Stimulated activated CD4-positive, alpha-beta T cell treated with anti-CD3 and anti-CD28 coated beads, TNF-alpha, amount 100 ng/mL, for 1 hour (primary cell): ENCODE data around the gene PRR13.
"Not testable (repeated sequence)": the region's sequence is repeated elsewhere in the genome, so short reads cannot be mapped to it uniquely, and the experiment has no call there.

Experiments
- DNase-seq, 3 donors: peaks; one replicate each; pipeline ENCODE4 v3.0.0-alpha.2; 2020; ENCODE audit warnings: low read depth in 3 of 3, low spot score in 1 of 3

Gene PRR13

GRCh38 chr12:53467880-53468279 lies 26.3 kb downstream of the PRR13 start:
- no peak for DNase-seq

GRCh38 chr12:53468282-53468681 lies 26.7 kb downstream of the PRR13 start:
- DNase-seq = no peak

GRCh38 chr12:53472056-53472582 lies 30.6 kb downstream of the PRR13 start:
- DNase-seq = no peak

- no peak for DNase-seq
These were observed 32.5 kb downstream of the PRR13 start for GRCh38 chr12:53474077-53474476.

- no peak for DNase-seq
These were observed 33.3 kb downstream of the PRR13 start for GRCh38 chr12:53474819-53475218.

GRCh38 chr12:53476769-53477209 lies 35.3 kb downstream of the PRR13 start:
- no peak for DNase-seq

GRCh38 chr12:53478865-53479264 lies 37.3 kb downstream of the PRR13 start:
- no peak for DNase-seq

GRCh38 chr12:53479331-53479730 lies 37.8 kb downstream of the PRR13 start:
- DNase-seq = no peak

GRCh38 chr12:53480491-53481442 lies 39.2 kb downstream of the PRR13 start:
- DNase-seq = no peak

GRCh38 chr12:53481458-53481857 lies 39.9 kb downstream of the PRR13 start:
- DNase-seq = not testable (repeated sequence)

GRCh38 chr12:53481939-53482586 lies 40.5 kb downstream of the PRR13 start:
- no peak for DNase-seq

GRCh38 chr12:53482626-53483168 lies 41.2 kb downstream of the PRR13 start:
- no peak for DNase-seq

- no peak for DNase-seq
These were observed 41.9 kb downstream of the PRR13 start for GRCh38 chr12:53483225-53483978.

GRCh38 chr12:53483979-53484377 lies 42.4 kb downstream of the PRR13 start:
- DNase-seq = no peak

GRCh38 chr12:53484686-53485575 lies 43.4 kb downstream of the PRR13 start:
- no peak for DNase-seq

- no peak for DNase-seq
These were observed 44.6 kb downstream of the PRR13 start for GRCh38 chr12:53485955-53486735.

- DNase-seq = no peak
These were observed 45.4 kb downstream of the PRR13 start for GRCh38 chr12:53486736-53487487.

- no peak for DNase-seq
These were observed 47.8 kb downstream of the PRR13 start for GRCh38 chr12:53489242-53489864.
